Raji (cell line): ENCODE data around the gene C7orf33.

ENCODE experiments used
- POLR2A ChIP-seq: IDR thresholded peaks from 2 replicates; pipeline ENCODE4 v1.6.1; 2011; ENCODE audit warnings: low read depth, low read length, control low read depth; ENCODE audit not compliant: insufficient read depth

The C7orf33 gene

DNA sequence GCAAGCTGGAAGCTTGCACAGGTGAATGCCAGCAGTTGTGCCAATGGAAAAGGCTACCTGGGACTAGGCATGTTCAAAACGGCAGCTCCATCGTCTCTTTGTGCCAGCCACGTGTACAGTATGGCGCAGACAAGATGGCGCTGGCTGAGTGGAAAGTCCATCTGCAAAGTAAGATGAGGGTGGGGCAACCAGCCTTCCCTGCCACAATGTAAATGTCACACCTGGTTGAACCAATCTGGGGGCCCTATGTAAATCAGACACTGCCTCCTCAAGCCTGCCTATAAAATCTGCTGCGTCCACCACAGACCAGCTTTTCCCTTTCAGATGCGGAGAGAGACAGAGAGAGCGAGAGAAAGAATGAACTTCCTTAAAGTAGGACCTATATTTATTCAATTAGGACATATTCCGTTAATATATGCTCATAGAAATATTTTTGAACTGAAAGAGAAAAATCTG is 18.5 kb upstream of the C7orf33 start:
- no peak for TF ChIP-seq POLR2A

- no peak for TF ChIP-seq POLR2A
Observed at GRCh38 chr7:148575640-148576411, 14.7 kb upstream of the C7orf33 start.

DNA sequence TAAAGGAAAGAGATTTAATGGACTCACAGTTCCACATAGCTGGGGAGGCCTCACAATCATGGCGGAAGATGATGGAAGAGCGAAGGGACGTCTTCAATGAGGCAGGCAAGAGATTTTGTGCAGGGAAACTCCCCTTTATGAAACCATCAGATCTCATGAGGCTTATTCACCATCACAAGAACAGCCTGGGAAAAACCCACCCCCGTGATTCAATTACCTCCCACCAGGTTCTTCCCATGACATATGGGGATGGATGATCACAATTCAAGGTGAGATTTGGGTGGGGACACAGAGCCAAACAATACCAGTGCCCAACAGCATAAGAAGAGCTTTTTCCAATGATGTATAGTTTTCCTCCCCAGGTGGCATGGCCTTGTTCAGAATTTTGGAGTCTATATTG is 11.2 kb upstream of the C7orf33 start:
- no peak for TF ChIP-seq POLR2A

GRCh38 chr7:148580446-148580845 is 10.1 kb upstream of the C7orf33 start:
- no peak for TF ChIP-seq POLR2A

DNA sequence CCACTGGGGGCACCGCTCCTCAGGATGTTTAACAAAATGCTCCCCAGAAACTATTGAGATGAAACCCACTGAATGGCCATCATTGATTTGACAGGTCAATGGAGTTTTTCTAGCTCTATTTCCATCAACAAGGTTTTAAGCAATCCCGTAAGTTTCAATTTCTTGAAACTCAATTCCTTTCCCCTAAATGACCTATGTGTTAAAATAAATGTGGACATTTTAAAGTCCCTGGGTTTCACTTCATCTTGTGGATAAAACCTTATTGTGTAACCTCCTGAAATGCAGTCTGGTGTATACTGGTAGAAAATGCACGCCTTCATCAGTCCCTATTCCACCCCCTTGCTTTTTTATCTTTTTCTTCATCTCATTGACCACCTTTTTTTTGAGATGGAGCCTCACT is 8.9 kb upstream of the C7orf33 start:
- no peak for TF ChIP-seq POLR2A

DNA sequence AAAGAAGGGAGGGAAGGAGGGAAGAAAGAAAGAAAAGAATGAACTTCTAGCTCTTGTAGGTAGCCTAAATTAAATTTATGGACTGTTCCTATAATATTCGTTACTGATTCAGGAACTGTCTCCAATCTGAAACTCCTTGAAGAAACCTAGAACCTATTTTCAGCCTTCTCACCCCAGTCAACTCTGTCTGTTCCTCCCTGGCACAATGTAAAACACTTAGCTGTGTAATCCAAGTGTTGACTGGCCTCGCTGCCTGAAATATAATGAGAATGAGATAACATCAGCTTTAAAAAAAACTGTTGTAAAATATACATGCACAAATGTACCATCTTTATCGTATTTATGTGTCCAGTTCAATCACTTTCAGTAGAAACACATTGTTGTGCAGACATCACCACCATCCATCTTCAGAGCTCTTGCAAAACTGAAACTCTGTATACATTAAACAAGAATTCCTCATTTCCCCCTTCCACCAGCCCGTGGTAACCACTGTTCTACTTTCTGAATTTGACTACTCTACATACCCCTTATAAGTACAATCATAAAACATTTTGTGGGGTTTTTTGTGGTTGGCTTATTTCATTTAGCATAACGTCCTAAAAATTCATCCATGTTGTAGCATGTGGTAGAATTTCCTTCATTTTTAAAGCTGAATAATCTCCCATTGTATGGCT is 6.3 kb upstream of the C7orf33 start:
- no peak for TF ChIP-seq POLR2A

DNA sequence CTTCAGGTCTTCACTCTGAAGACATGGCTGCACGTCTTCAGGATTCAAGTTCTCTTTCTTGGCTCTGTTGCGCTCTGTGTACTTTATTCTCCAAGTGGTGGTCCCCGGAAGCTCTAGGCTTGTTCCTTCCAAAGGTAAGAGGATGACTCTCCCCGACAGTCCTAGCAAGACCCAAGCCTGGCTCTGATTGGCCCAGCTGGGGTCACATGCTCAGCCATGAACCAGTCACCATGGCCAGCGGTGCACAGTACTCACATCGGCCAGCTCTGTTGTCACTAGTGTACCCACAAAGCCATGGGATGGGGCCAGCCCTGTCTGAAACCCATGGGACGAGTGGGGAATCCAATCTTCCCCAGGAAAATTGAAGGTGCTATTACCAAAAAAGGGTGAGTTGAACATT is 5.2 kb upstream of the C7orf33 start:
- no peak for TF ChIP-seq POLR2A

- TF ChIP-seq POLR2A, result no peak
Observed at GRCh38 chr7:148587076-148587475, 3.5 kb upstream of the C7orf33 start.

DNA sequence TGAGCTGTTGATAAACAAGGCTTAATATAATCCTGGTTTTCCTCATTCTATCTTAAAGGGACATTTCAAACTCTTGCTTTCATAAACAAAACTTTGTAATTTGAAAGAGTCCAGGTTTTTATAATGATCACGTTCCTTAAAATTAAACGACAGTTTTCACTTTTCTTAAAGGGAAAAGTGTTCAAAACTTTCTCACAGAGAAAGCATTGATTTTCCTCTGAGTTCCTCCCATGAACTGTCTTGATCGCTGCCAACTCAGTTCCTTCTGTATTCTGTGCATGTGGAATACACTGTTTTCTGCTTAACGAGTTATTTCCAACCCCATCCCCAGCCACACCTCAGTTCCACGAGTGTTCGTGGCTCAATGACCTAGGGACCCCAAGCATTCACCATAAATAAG is 2.4 kb upstream of the C7orf33 start:
- TF ChIP-seq POLR2A, result no peak

- TF ChIP-seq POLR2A, result no peak
Observed at GRCh38 chr7:148588670-148589131, 1.9 kb upstream of the C7orf33 start.

- TF ChIP-seq POLR2A, result no peak
Observed at GRCh38 chr7:148589640-148590039, 926 bp upstream of the C7orf33 start.

- TF ChIP-seq POLR2A, result no peak
Observed at GRCh38 chr7:148598351-148598750, 7.8 kb downstream of the C7orf33 start.

GRCh38 chr7:148605350-148605749 is 14.8 kb downstream of the C7orf33 start:
- TF ChIP-seq POLR2A, result no peak

GRCh38 chr7:148607151-148607661 is 16.6 kb downstream of the C7orf33 start:
- TF ChIP-seq POLR2A, result no peak

DNA sequence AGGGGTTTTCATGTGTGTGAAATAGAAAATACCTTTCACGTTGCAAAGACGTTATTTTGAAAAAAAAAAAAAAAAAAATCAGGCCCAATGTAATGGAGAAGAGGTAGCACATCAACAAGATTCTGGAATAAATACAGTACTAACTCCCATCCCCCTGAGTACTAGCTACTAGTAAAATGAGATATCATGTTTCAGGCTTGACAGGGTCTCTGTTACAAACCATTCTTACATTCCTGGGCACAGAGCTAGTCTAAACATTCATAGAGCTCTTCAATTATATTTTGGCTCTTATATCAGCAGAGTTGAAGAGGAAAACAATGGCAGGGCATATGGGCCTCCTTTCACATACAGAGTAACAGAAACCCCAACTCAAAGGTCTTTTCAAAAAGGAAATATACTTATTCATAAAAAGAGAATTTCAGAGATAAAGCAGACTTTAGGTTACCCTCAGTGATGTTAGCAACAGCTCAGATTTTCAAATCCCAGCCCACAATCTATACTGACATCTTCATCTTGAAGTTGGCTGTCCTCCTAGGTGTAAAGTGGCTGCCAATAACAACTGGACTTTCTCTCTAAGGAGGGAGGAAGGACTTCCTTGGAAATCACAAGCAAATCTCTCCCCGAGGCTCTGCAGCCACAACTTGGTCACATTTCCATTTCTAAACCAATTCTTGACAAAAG is 18.6 kb downstream of the C7orf33 start:
- no peak for TF ChIP-seq POLR2A

- TF ChIP-seq POLR2A, result no peak
Observed at GRCh38 chr7:148611692-148612091, 21.1 kb downstream of the C7orf33 start.
